Right cardiac atrium (tissue), 5 donors: ENCODE data around the gene IFFO2. TPM values are rescaled to one million over a fixed set of nuclear protein-coding genes. Genes with fewer than 3 reads are reported as not detected.
"Not testable (repeated sequence)": the region's sequence is repeated elsewhere in the genome, so short reads cannot be mapped to it uniquely, and the experiment has no call there.

ENCODE experiments used
- ATAC-seq, 2 donors: fragments of 200-7000 bp; cut with Tn5 transposase; one replicate each; pipeline versions ENCODE4 v1.8.0 to v1.9.1; 2020; ENCODE audit warnings: moderate library complexity in 2 of 2, mild to moderate bottlenecking in 1 of 2
- DNase-seq, 3 donors: peaks; one replicate each; pipeline ENCODE4 v3.0.0-alpha.2; 2020
- H3K27ac ChIP-seq: one replicate; pipeline ENCODE4 v1.5.1; 2013; ENCODE audit warnings: mild to moderate bottlenecking, low read length, control low read depth, moderate library complexity
- H3K27me3 ChIP-seq: one replicate; pipeline ENCODE4 v1.6.1; 2013; ENCODE audit not compliant: control insufficient read depth, insufficient read depth
- H3K4me1 ChIP-seq: one replicate; pipeline ENCODE4 v1.6.1; 2013; ENCODE audit warnings: low read length; ENCODE audit not compliant: control insufficient read depth, insufficient read depth
- H3K4me3 ChIP-seq: one replicate; pipeline ENCODE4 v1.5.1; 2013; ENCODE audit warnings: low read length, control low read depth
- H3K9me3 ChIP-seq: one replicate; pipeline ENCODE4 v1.6.1; 2013; ENCODE audit warnings: low read length; ENCODE audit not compliant: control insufficient read depth
- WGBS: extraction: QIAGEN DNeasy Blood & Tissue Kit; methylation state at CpG from one replicate; pipeline ENCODE4 v1.1.7; 2013; 5-methylcytosine and 5-hydroxymethylcytosine counted together
- intact Hi-C, 4 donors: fragments of 100-400 bp; cut with DNase I; formaldehyde crosslinking; loops; one replicate each; pipeline versions ENCODE4 v1.11.0 to v1.14.0; 2022 to 2023
- polyA plus RNA-seq: library from polyadenylated mRNA; stranded (reverse); fragments of 200-250 nt; gene quantifications from one replicate; pipeline ENCODE4 v1.2.3, GENCODE V29; 2013
- total RNA-seq, 4 donors: library from RNA; stranded (reverse); fragmentation: NEBNext Ultra II Directional; extraction: Animal tissue kit (Norgen Biotek cat#: 25700); gene quantifications; one replicate each; pipeline ENCODE4 v1.2.1, GENCODE V29; 2021
- donor health status: healthy with polysubstance abuse.
- donor health status: DM: no; HTN: yes; CAD: no.
- donor health status: DM: no; HTN: no; CAD: no.
- donor health status: DM: no; HTN: yes; CAD: no; lungs with severe emphysema.
- donor health status: DM: yes; HTN: yes; CAD: no.

The IFFO2 gene
- total and polyA plus RNA-seq, 5 donors = 5.0 to 12.7 (median 7.3) TPM

DNA sequence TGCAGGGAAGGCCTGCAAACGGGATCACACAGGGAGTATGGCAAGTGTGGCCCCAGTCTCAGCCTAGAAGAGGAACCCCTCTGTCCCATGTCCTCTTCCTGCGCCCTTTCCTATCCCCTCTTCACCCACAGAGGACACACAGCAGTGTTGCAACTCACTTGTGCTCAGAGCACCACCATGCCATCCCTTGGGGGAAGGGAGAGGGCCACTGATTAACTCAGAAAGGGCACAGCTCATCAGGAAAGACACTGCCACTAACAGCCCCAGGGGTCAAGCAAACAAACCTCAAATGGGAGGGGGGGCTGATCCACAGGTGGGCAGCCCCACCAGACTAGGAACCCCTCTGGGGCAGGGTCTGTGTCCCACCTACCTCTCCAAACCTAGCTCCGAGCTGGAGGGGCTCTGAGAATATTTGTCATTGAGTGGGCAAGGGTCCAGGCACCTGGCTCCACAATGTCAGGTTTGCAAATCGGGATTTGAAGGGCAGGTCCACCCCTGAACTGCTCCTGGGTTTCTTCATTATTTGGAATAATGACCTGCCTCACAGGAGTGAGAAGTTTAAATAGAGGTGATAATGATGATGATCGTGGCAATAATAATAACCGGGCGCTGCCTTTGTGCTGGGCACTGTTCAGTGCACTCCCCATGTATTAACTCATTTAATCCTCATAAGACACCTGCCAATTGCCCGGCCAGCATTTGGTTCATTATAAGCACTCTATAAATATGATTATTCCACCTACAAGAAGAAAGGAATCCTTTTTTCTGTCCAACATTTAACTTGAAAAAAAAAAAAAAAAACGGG, 55.1 kb downstream of the IFFO2 start:
- Histone ChIP-seq H3K9me3 (no peaks in the 10 kb centered on the region), H3K27ac (no peak overlapping the region), H3K27me3 (no peaks in the 10 kb centered on the region), H3K4me1 (peaks cover 4% of the 10 kb centered on the region), H3K4me3 (peak overlapping the region; percentile 63)
- DNase-seq (peak in 1 of 3 donors; percentile 7), ATAC-seq (no peak)
- intact Hi-C loops = no loop called here
- WGBS = 49% methylated on average over 9 of the region's 9 CpGs

DNA sequence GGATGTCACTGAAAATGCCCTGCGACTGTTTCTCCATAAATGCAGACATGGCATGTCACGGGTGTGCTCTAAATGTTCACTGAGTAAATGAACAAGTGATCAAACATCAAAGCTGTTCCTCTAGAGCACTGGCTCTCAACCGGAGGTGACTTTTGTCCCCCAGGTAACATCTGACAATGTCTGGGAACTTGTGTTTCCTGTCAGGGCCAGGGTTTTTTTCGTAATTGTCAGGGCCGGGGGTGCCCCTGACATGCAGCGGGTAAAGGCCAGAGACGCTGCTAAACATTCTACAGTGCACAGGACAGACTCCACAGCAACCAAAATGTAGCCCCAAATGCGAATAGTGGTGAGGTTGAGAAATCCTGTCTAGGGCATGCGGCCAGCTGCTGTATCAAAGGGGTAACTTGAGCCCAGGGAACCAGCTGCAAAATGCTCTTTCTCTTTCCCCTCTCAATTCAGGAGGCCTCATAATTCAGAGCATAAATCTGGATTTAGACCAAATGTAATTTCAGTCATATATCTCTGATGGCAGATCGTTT, 56.1 kb downstream of the IFFO2 start:
- H3K4me1 ChIP-seq = peaks cover 4% of the 10 kb centered on the region
- no peaks in the 10 kb centered on the region for H3K9me3 ChIP-seq
- DNase-seq (no peak), ATAC-seq (no peak)
- H3K4me3 ChIP-seq = no peak overlapping the region
- no peak overlapping the region for H3K27ac ChIP-seq
- intact Hi-C loops = no loop called here
- WGBS = 80% methylated on average over 10 of the region's 10 CpGs
- H3K27me3 ChIP-seq = no peaks in the 10 kb centered on the region

DNA sequence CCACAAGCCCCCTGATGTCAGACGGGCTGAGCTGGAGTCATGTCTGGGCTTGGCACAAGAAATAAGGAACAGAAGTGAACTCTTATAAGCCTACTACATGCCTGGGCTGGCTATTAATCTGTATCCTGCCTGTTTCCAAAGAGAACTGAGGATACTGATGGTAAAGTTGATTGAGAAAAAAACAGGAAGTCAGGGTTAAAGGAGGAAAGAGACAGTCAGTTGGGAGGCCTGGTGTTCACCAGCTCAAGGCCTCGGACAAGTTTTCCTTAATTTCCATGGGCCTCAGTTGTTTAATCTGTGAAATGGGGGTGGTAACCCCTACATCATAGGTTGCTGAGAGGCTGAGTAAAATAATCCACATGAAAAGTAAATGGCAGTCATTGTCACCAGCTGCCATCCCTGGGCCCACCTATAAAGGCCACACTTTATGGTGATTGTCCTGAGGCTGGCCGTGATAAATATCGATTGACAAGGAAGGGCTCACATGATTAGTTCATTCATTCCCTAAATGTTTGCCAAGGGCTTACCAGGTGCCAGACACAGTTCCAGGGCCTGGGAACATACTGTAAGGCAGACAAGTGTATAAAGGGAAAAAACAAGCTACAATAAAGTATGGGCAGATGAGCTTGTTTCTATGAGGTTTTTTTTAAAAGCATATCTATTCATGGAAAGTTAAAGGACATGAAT, 57.0 kb downstream of the IFFO2 start:
- ATAC-seq = no peak

DNA sequence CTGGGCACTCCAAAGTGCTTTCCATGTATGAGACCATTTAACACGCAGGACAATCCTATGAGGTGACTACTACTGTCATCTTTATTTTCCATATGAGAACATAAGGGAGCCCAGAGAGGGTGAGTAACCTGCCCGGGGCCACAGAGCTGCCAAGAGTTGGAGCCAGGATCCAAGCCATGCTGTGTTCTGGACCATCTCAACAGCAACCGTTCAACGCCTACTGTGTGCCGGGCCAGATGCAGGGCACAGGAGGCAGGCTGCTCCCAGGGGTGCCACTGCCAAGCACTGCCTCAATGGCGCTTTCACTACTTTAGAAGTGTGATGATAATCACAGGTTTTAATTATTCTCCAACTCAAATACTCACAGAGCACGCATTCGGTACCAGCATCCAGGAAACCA, 57.9 kb downstream of the IFFO2 start:
- Histone ChIP-seq H3K27ac (no peak overlapping the region), H3K4me3 (no peak overlapping the region), H3K9me3 (no peaks in the 10 kb centered on the region), H3K27me3 (no peaks in the 10 kb centered on the region), H3K4me1 (peaks cover 4% of the 10 kb centered on the region)
- 91% methylated on average over 8 of the region's 8 CpGs for WGBS
- DNase-seq = no peak
- intact Hi-C loops = no loop called here
- ATAC-seq = no peak

More for the DNA sequence above, 57.0 kb downstream of the IFFO2 start:
- Histone ChIP-seq H3K9me3 (no peaks in the 10 kb centered on the region), H3K27me3 (no peaks in the 10 kb centered on the region), H3K27ac (no peak overlapping the region), H3K4me1 (peaks cover 4% of the 10 kb centered on the region), H3K4me3 (no peak overlapping the region)
- intact Hi-C loops = no loop called here
- WGBS = 78% methylated on average over 4 of the region's 4 CpGs
- no peak for DNase-seq

DNA sequence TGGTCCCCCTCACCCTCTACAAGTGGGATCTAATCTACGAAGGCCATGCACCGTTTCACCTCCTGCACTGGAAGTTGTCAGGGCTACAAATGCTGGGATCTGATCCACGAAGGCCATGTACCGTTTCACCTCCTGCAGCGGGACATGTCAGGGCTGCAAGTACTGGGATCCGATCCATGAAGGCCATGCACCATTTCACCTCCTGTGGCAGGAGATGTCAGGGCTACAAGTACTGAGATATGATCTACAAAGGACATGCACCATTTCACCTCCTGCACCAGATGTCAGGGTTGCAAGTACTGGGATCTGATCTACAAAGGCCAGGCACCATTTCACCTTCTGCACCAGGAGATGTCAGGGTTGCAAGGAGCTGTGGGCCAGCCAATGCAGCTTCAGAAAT, 61.2 kb downstream of the IFFO2 start:
- no peak for DNase-seq
- no peak overlapping the region for H3K4me3 ChIP-seq
- intact Hi-C loops = no loop called here
- H3K27me3 ChIP-seq = no peaks in the 10 kb centered on the region
- no peak for ATAC-seq
- peaks cover 2% of the 10 kb centered on the region for H3K4me1 ChIP-seq
- no peak overlapping the region for H3K27ac ChIP-seq
- 86% methylated on average over 6 of the region's 6 CpGs for WGBS
- no peaks in the 10 kb centered on the region for H3K9me3 ChIP-seq

DNA sequence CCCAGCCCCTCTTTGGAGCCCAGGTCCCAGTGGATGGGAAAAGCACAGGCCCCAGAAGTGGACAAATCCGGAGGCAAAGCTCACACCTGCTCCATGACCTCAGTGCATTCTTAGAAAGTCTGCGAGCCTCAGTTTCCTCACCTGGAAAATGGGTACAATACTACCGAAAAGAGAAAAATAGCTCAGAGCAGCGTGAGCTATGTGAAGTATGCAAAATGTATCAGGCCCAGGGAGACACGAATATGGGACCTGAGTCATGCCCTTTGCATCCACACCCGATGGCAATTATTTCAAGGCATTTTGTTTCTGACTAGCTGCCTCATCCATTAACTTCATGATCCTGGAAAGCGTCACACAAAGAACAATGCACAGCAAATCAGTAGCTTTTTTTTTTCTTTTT, 63.4 kb downstream of the IFFO2 start:
- DNase-seq (no peak), ATAC-seq (no peak)
- H3K4me1 ChIP-seq = peaks cover 2% of the 10 kb centered on the region
- no peaks in the 10 kb centered on the region for H3K27me3 ChIP-seq
- no peak overlapping the region for H3K4me3 ChIP-seq
- intact Hi-C loops = no loop called here
- H3K9me3 ChIP-seq = no peaks in the 10 kb centered on the region
- 93% methylated on average over 7 of the region's 7 CpGs for WGBS
- no peak overlapping the region for H3K27ac ChIP-seq

DNA sequence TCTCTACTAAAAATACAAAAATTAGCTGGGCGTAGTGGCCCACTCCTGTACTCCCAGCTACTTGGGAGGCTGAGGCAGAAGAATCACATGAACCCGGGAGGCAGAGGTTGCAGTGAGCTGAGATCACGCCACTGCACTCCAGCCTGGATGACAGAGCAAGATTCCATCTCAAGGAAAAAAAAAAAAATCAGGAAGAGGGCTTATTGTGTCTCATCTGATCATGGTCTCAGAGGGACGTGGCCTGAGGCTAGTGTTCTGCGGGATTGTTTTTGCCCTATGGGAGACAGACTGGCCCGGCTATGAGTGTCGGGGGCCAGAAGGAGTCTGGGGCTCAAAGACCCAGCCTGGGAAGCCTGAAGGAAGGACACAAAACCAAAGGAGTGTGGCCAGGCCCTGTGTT, 64.6 kb downstream of the IFFO2 start:
- DNase-seq, H3K4me3 ChIP-seq, H3K9me3 ChIP-seq, H3K27ac ChIP-seq, ATAC-seq, H3K27me3 ChIP-seq, intact Hi-C loops, H3K4me1 ChIP-seq: not testable (repeated sequence)
- 73% methylated on average over 7 of the region's 7 CpGs for WGBS

DNA sequence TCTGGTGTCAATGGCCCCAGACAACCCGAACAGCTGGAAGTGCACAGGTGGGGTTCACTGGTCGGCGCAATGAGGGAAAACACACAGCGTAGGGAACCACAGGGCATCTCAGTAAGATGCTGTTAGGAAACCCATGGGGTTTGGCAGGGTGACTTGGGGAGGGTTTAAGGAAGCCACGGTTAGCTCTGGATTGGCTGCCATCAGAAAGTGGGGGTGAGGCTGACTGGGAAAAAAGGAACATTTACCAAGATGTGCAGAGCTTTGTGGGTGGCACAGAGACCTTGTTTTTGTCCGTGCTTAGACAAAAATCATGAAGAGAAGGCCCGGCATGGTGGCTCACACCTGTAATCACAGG, 65.1 kb downstream of the IFFO2 start:
- WGBS = 85% methylated on average over 7 of the region's 7 CpGs
- DNase-seq (no peak), ATAC-seq (no peak)
- Histone ChIP-seq H3K27ac (no peak overlapping the region), H3K9me3 (no peaks in the 10 kb centered on the region), H3K4me3 (no peak overlapping the region), H3K4me1 (peaks cover 2% of the 10 kb centered on the region), H3K27me3 (no peaks in the 10 kb centered on the region)
- intact Hi-C loops = no loop called here

DNA sequence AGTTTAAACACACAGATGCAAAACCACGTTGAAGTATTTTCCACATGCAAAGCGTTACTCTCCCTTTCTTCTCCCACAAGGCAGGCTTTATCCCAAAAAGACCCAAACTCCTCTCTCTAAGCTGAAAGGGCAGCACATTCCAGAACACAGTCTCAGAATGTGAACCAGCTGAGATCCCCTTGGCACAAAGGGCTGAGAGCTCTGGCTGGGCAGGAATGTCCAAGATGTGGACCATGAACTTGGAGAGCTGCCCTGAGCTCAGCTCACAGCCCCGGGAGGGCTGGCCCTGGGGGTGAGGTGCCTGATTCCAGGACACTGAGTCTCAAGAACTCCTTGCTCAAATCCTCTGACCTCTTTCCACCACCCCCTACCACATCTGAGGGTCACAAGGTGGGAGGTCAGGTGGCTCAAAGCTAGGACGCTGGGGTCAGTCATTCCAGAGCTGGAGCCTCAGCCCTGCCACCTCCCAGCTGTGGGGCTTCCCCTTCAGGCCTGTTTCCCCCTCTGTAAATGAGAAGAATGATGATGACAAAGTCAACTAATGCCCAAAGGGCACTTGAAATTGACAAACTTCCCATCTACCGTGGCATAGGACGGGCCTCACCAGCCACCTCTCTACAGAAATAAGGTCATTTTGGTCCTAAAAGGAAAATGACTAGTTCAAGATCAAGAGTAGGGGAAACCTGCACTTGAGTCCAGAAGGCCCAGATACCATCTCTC, 65.6 kb downstream of the IFFO2 start:
- DNase-seq (no peak), ATAC-seq (peak in 1 of 2 donors; percentile 65)
- H3K4me1 ChIP-seq = peaks cover 2% of the 10 kb centered on the region
- 62% methylated on average over 6 of the region's 6 CpGs for WGBS
- intact Hi-C loops = no loop called here
- no peak overlapping the region for H3K27ac ChIP-seq
- H3K27me3 ChIP-seq = no peaks in the 10 kb centered on the region
- H3K4me3 ChIP-seq = no peak overlapping the region
- no peaks in the 10 kb centered on the region for H3K9me3 ChIP-seq

DNA sequence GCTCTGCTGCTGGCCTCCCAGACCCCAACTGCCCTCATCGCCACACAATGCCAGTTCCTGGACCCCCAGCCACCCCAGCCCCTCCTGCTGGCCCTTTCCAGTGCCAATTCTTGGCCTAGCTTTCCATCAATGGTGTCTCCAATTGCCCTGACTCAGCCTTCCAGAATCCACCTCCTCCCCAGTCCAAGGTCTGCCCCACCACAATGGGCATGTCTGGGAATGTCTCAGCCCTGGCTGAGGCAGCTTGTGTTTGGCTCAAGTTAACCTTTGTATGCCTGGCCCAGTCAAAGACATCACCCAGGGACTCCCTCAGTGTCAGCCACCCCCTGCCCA, 70.5 kb downstream of the IFFO2 start:
- 98% methylated on average over 1 of the region's 1 CpG for WGBS
- no peaks in the 10 kb centered on the region for H3K9me3 ChIP-seq
- DNase-seq (no peak), ATAC-seq (no peak)
- H3K4me3 ChIP-seq = no peak overlapping the region
- peaks cover 2% of the 10 kb centered on the region for H3K4me1 ChIP-seq
- H3K27me3 ChIP-seq = no peaks in the 10 kb centered on the region
- no peak overlapping the region for H3K27ac ChIP-seq
- intact Hi-C loops = no loop called here
